Activated CD4-positive, CD25-positive, alpha-beta regulatory T cell (primary cell): ENCODE results near the gene PEX11B.
"Not testable (repeated sequence)": the region's sequence is repeated elsewhere in the genome, so short reads cannot be mapped to it uniquely, and the experiment has no call there.

Experiments
- DNase-seq, 4 experiments: peaks; one replicate each; lab custom pipeline; 2025; lab: John Stamatoyannopoulos, UW

PEX11B gene

GRCh38 chr1:145952903-145953302 is 34.4 kb upstream of the PEX11B start:
- DNase-seq, result no peak

DNA sequence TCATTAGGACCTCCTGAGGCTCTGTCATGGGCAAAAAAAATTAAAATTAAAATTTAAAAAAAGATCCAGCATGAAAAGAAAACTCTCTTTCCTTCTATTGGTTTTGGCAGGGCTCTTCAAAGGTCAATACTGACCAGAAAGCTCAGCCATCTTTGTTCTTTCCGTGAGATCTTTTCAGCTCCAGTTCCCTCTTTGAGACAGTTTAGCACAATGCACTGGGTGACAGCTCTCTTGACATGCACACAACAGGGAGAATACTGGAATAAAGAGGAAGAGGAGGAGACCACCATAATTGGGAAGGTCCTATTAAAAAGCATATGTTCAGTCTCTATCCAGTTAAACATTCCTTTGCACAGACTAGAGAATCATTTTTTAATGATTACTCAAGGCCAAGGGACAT is 33.0 kb upstream of the PEX11B start:
- no peak for DNase-seq

- no peak for DNase-seq
Measured at GRCh38 chr1:145949219-145949618, 30.7 kb upstream of the PEX11B start.

- no peak for DNase-seq
Measured at GRCh38 chr1:145947551-145947950, 29.0 kb upstream of the PEX11B start.

DNA sequence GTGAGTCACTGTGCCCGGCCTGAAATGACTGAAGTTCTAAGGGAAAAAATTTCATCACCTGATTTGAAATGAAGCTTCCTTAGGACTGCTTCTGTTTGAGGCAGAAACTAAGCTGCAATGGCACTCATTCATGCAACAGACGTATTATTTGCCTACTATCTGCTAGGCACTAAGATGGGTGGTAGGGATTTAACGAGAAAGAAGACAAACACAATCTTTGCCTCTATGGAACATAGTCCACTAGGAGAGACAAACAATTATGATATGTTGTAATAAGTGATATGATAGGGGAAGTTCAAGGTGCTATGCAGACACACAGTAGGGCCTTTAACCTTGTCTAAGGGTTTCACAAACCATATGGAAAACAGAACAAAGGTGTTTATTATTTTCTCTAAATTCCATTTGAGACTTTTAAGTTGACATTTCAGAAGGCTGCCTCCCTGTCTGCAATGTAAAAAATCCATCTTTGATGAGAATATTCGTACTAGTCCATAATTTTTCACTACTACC is 28.0 kb upstream of the PEX11B start:
- DNase-seq, result no peak

- DNase-seq, result no peak
Measured at GRCh38 chr1:145944532-145944931, 26.0 kb upstream of the PEX11B start.

GRCh38 chr1:145942871-145943270 is 24.4 kb upstream of the PEX11B start:
- no peak for DNase-seq

GRCh38 chr1:145942405-145942804 is 23.9 kb upstream of the PEX11B start:
- no peak for DNase-seq

GRCh38 chr1:145937436-145937835 is 18.9 kb upstream of the PEX11B start:
- no peak for DNase-seq

- no peak for DNase-seq
Measured at GRCh38 chr1:145936247-145936646, 17.7 kb upstream of the PEX11B start.

DNA sequence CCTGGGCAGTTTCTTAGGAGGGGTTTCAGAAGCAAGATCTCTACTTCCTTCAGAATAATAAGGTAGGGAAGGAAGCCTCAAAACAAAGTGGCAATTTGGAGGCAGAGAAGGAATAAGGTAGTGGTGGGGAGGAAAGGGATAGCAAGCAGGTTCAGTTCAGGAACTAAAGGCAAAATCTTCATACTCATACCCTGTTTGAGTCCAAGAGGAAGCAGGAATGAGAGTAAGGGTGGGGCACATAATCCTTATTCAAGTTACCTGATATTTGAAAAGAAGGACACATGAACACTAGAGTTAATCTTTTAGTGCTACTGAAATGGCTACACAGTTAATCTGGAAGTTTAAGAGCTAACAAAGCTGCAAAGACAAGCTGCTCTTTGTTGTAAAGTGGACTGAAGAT is 17.2 kb upstream of the PEX11B start:
- DNase-seq, result no peak

- not testable (repeated sequence) for DNase-seq
Measured at GRCh38 chr1:145932522-145933009, 14.0 kb upstream of the PEX11B start.

DNA sequence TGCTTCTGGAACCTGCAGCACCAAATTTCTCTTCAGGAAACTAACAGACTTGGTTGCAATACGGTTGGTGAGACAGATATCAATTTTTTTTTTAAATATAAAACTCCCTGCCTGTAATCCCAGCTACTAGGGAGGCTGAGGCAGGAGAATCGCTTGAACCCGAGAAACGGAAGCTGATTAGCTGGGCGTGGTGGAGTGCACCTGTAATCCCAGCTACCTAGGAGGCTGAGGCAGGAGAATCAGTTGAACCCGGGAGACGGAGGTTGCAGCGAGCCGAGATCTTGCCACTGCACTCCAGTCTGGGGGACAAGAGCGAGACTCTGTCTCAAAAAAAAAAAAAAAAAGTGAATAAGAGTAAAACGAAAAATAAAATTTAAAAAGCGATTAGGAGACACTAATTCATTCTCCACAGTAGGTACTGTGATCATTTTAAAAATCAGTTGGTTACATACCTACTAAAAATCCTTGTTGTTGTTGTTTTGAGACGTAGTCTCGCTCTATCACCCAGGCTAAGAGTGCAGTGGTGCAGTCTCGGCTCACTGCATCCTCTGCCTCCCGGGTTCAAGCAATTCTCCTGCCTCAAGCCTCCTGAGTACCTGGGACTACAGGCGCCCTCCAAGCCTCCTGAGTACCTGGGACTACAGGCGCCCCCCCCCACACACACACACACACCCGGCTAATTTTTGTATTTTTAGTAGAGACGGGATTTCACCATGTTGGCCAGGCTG is 9.6 kb upstream of the PEX11B start:
- DNase-seq, result no peak

DNA sequence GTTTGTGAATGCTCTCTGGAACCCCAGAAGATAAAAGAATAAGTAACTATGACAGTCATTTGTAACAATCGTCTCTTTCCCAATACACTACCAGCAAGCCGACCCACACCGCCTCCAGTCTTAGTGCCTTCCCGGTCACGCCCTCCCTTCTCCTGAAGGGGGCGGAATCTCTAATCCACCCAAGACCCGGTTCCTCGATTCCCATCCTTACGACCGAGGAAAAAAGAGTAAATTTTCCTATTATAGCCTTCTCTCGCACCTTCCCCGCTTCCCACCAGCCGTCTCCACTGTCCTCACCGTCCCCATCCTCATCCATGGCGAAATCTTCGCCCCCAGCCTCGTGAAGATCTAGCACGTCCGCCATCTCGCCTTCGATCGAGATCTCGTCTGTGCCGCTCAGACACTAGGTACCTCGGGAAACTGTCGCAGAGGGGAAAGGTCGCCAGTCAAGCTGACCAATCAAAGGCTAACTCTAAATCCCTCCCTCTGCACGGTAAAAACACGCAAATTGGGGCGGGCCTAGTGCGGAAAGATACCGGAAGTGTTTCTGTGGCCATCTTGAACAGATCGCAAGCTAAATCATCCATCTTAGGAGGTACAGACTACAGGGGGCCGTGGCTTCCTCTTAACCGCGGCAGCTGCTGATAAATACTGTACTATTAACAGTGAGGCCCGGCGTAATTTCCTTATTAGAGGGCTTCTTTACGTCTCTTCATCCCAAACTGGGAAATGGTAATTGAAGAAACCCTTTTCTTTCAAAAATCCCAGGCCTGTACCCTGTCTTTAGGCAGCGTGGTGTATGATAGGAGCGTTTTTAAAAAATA is 8.8 kb upstream of the PEX11B start, which contains the start of gene RBM8A:
TSS of gene RBM8A (minus strand) at position 422 of the 824 bp plus-strand sequence. CDS start at position 364, 58 bp downstream.
- peak; percentile 77 to 85 (median 84) for DNase-seq

- DNase-seq, result peak in 2 of 4 experiments; percentile 36 to 41
Measured at GRCh38 chr1:145926686-145927062, 8.2 kb upstream of the PEX11B start.

GRCh38 chr1:145922266-145922665 is 3.7 kb upstream of the PEX11B start:
- no peak for DNase-seq

GRCh38 chr1:145920297-145920696 is 1.8 kb upstream of the PEX11B start:
- not testable (repeated sequence) for DNase-seq

DNA sequence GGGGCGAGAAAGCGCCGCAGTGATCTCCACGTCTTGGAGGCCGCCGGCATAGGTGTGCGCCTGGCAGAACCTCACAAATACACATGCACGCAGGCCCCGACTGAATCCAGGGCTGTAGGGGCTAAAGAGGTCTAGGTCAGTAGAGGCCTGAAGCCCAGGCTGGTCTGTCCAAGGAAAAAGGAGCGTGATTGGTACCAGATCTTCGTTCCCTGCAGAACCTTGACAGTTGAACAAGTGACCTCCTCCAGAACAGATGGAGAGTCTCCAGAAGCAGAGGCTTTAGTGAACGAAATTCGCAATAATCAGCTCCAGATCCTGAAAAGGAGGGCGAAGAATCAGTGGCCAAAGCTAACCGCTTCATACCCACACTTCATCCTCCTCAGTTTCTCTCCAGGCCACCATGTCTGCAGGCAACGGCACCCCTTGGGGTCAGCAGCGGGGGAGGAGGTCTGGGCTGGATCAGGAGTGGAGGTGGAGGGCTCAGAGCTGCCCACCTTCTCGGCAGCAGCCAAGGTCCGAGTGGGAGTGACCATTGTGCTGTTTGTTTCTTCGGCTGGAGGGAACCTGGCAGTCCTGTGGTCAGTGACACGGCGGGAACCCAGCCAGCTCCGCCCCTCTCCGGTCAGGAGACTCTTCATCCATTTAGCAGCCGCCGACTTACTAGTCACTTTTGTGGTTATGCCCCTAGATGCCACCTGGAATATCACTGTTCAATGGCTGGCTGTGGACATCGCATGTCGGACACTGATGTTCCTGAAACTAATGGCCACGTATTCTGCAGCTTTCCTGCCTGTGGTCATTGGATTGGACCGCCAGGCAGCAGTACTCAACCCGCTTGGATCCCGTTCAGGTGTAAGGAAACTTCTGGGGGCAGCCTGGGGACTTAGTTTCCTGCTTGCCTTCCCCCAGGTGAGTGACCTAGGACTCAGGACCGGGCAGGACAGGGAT is 749 bp upstream of the PEX11B start:
- no peak for DNase-seq

DNA sequence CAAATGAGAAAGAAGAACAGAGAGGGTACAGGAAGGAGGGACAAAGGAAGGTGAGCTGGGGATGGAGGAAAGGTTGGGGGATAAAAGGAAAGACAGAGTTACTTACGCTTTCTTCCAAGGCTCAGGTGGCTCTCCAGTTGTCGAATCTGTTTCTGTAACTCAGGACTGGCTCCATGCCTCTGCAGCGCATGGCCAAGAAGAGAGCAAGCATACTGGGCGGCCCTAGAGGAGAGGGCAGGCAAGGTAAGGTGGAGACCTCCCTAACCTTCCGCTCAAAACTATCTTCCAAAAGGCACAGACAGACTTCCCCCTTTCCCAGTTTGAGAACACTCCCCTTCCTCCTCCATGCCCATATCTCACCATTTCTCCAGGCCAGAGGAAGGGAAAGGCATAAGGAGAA is 922 bp downstream of the PEX11B start:
- no peak for DNase-seq

GRCh38 chr1:145916745-145917144 is 1.8 kb downstream of the PEX11B start:
- no peak for DNase-seq

- no peak for DNase-seq
Measured at GRCh38 chr1:145912128-145912641, 6.3 kb downstream of the PEX11B start.
